NB4 (cell line): Measurements from ENCODE around the gene SMPD3.

Experiments
- DNase-seq: peaks from one replicate; pipeline ENCODE4 v3.0.0; 2010; ENCODE audit warnings: low read depth
- H3K4me3 ChIP-seq: one replicate; pipeline ENCODE4 v1.5.1; 2011; ENCODE audit warnings: mild to moderate bottlenecking, low read depth, low read length, moderate library complexity
- CTCF ChIP-seq: IDR thresholded peaks from one replicate; pipeline ENCODE4 v1.5.1; 2012; ENCODE audit warnings: low read depth, low read length
- MAX ChIP-seq: IDR thresholded peaks from 2 replicates; pipeline ENCODE4 v1.6.1; 2011; ENCODE audit warnings: low read depth, low read length
- MYC ChIP-seq: IDR thresholded peaks from 2 replicates; pipeline ENCODE4 v1.6.1; 2011; ENCODE audit warnings: low read depth, low read length
- POLR2A ChIP-seq: IDR thresholded peaks from 2 replicates; pipeline ENCODE4 v1.6.1; 2011; ENCODE audit warnings: mild to moderate bottlenecking; ENCODE audit not compliant: insufficient read length; ENCODE audit errors: extremely low read depth

Gene SMPD3

GRCh38 chr16:68374961-68375660, 73.2 kb downstream of the SMPD3 start:
- TF ChIP-seq MAX (no peak), POLR2A (no peak), MYC (no peak), CTCF (no peak)
- DNase-seq, result no peak

GRCh38 chr16:68374246-68374805, 74.0 kb downstream of the SMPD3 start:
- no peak for DNase-seq
- H3K4me3 ChIP-seq, result no peak overlapping the region
- no peak for TF ChIP-seq MYC
- no peak for TF ChIP-seq MAX
- TF ChIP-seq POLR2A, result no peak
- no peak for TF ChIP-seq CTCF

More at GRCh38 chr16:68374961-68375660, 73.2 kb downstream of the SMPD3 start:
- no peak overlapping the region for H3K4me3 ChIP-seq

GRCh38 chr16:68373528-68374245, 74.6 kb downstream of the SMPD3 start:
- H3K4me3 ChIP-seq, result no peak overlapping the region
- TF ChIP-seq CTCF, result no peak
- TF ChIP-seq MAX, result no peak
- no peak for TF ChIP-seq POLR2A
- TF ChIP-seq MYC, result no peak
- no peak for DNase-seq

GRCh38 chr16:68372806-68373205, 75.5 kb downstream of the SMPD3 start:
- no peak for DNase-seq
- TF ChIP-seq MAX, result no peak
- no peak for TF ChIP-seq MYC
- TF ChIP-seq POLR2A, result no peak
- TF ChIP-seq CTCF, result no peak
- H3K4me3 ChIP-seq, result no peak overlapping the region

GRCh38 chr16:68372381-68372720, 76.0 kb downstream of the SMPD3 start:
- no peak for DNase-seq
- no peak overlapping the region for H3K4me3 ChIP-seq
- no peak for TF ChIP-seq MYC
- no peak for TF ChIP-seq MAX
- no peak for TF ChIP-seq CTCF
- TF ChIP-seq POLR2A, result no peak
